Measurements from ENCODE around the gene ENTREP3. TPM values are rescaled to one million over a fixed set of nuclear protein-coding genes. Genes with fewer than 3 reads are reported as not detected.
"Not testable (repeated sequence)": the region's sequence is repeated elsewhere in the genome, so short reads cannot be mapped to it uniquely, and the experiment has no call there.

Gene ENTREP3
- total RNA-seq, 4 donors from 2014 or later = 7.9 to 22.3 (median 18.8) TPM

DNA sequence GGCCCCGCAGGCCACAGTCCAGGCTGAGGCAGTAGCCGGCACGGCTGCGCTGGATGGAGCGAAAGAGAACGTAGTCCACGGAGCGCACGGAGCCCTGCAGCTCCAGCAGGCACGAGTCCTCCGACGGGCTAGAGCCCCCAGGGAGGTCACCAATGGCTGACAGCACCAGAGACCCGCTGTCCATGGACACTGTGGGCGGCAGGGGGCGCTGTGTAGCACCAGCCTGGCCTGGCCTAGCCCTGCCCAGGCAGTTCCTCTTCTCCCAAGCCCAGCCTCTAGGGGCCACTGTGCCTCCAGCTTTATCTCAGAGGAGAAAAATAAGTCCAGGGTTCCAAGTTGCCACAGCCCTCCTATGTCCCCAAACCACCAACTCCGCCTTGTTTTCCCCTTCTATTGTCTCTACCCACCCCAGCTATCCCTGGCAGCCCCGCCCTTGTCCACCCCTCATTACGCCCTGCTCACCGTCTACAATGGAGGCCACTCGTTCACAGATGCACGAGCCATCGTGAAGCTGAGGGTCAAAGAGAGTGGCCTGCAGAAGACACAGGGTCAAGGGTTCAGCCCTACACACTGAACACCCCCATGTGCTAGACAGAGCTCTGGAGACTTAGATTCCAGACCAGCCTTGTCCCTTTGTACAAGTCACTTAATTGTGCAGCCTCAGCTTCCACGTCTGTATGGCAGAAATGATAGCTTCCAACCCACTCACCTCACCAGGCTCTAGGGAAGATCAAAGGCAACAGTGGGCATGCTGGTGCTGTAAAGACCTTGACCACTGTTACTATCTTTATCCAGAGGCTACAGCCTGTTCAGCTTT, 4.4 kb downstream of the ENTREP3 start:
- TF ChIP-seq POLR2A (IDR thresholded peaks at IDR 0.05) = no peak
- TF ChIP-seq, protein P1, sequence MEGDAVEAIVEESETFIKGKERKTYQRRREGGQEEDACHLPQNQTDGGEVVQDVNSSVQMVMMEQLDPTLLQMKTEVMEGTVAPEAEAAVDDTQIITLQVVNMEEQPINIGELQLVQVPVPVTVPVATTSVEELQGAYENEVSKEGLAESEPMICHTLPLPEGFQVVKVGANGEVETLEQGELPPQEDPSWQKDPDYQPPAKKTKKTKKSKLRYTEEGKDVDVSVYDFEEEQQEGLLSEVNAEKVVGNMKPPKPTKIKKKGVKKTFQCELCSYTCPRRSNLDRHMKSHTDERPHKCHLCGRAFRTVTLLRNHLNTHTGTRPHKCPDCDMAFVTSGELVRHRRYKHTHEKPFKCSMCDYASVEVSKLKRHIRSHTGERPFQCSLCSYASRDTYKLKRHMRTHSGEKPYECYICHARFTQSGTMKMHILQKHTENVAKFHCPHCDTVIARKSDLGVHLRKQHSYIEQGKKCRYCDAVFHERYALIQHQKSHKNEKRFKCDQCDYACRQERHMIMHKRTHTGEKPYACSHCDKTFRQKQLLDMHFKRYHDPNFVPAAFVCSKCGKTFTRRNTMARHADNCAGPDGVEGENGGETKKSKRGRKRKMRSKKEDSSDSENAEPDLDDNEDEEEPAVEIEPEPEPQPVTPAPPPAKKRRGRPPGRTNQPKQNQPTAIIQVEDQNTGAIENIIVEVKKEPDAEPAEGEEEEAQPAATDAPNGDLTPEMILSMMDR (IDR thresholded peaks at IDR 0.05 in 4 of 5, conservative IDR thresholded peaks at IDR 0.05 in 1 of 5) = peak; percentile 98 to 100 (median 99)
- Histone ChIP-seq H3K4me3 (peak overlapping the region in 1 of 4 donors; percentile 16), H3K27ac (peak overlapping the region in 2 of 4 donors; percentile 36 to 43), H3K36me3 (peaks cover 0 to 22% of the 10 kb centered on the region in 2 donors), H3K27me3 (no peaks in the 10 kb centered on the region), H3K9me3 (no peaks in the 10 kb centered on the region), H3K4me1 (peaks cover 13 to 27% of the 10 kb centered on the region in 2 donors)
- intact Hi-C loops (cut with DNase I; ENCODE audit: low total_unique reads) (loop anchor here (1.0 kb wide), 2 partner anchors 73 to 341 kb away; no protein-coding TSS in a partner anchor), in situ Hi-C loops (cut with MboI; ENCODE audit: low sequenced_read_pairs in 4 of 4) (loop anchor here in 1 of 4 donors (10.0 kb wide), 1 partner anchor 64 kb away; no protein-coding TSS in a partner anchor)
- DNase-seq = peak; percentile 81 to 88
- ATAC-seq = peak; percentile 69 to 82

DNA sequence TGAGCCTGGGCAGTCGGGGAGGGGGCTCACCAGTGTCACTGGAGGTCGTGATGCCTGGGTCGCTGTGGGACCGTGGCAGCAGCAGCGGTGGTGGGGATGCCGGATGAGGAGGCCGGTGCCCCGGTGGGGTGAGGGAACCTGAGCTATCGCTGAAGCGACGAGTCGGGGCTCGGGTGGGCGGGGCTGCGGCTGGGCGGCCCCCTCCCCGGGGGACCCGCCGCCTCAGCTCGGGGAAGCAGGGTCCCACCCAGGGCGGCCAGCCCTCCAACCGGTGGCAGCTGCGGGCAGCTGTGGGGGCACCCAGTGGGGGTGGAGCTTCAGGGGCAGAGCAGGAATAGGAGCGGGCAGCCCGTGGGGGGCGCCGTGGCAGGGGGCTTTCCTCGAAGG, 5.0 kb downstream of the ENTREP3 start:
- no peak for DNase-seq
- in situ Hi-C loops (cut with MboI; ENCODE audit: low sequenced_read_pairs in 4 of 4) = loop anchor here in 1 of 4 donors (10.0 kb wide), 1 partner anchor 65 kb away; no protein-coding TSS in a partner anchor
- H3K27me3 ChIP-seq = no peaks in the 10 kb centered on the region
- TF ChIP-seq POLR2A (IDR thresholded peaks at IDR 0.05) = no peak
- TF ChIP-seq, protein P1 (IDR thresholded peaks at IDR 0.05 in 4 of 5, conservative IDR thresholded peaks at IDR 0.05 in 1 of 5) = no peak
- peaks cover 12 to 26% of the 10 kb centered on the region in 2 donors for H3K4me1 ChIP-seq
- intact Hi-C loops (cut with DNase I; ENCODE audit: low total_unique reads) = loop anchor here (1.0 kb wide), 2 partner anchors 74 to 342 kb away; no protein-coding TSS in a partner anchor
- no peak for ATAC-seq
- no peaks in the 10 kb centered on the region for H3K9me3 ChIP-seq
- H3K36me3 ChIP-seq = peaks cover 0 to 22% of the 10 kb centered on the region in 2 donors
- H3K4me3 ChIP-seq = peak overlapping the region in 1 of 4 donors; percentile 16
- peak overlapping the region in 1 of 4 donors; percentile 43 for H3K27ac ChIP-seq

DNA sequence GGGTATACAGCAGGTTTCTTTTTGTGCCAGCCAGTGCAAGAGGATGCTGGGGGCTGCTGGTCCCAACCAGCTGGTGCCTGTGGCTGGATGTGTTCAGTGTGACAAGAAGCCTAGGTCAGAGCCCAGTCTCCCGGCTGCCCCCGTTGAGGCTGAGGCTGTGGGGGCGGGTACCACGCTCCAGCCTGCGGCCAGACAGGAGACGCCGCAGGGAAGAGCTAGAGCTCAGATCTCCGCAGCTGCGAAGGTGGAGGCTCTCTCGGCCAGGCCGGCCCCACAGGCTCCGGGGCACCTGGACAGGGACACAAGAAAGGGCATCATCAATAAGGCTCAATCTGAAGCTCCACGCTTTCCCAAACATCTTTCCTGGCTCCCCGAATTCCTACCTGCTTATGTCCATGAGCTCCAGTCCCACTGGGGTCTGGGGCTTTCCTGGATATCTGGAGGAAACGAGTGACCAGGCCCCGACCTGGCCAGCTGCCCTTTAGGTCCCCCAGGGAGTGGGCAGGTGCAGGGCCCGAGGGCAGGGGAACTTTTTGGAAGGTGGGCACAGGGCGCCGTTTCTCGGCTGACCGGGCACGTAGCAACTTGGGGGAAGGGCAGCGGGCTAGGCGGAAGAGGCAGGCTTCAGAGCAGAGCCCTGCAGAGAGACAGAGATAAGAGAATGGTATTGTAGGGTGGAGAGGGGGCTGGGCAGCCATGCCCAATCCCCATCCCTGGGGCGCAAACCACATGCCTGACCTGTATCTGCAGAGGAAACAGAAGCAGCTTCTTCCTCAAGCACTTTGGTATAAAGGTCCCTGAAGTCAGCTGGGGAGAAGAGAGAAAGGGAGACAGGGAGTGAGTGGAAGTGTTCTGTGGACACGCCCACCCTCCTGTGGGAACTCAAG, 7.4 kb downstream of the ENTREP3 start:
- no peak for TF ChIP-seq POLR2A (IDR thresholded peaks at IDR 0.05)
- TF ChIP-seq, protein P1 (IDR thresholded peaks at IDR 0.05 in 4 of 5, conservative IDR thresholded peaks at IDR 0.05 in 1 of 5) = no peak
- in situ Hi-C loops (cut with MboI; ENCODE audit: low sequenced_read_pairs in 4 of 4) = loop anchor here in 1 of 4 donors (5.0 kb wide), 1 partner anchor 34 kb away; no protein-coding TSS in a partner anchor

DNA sequence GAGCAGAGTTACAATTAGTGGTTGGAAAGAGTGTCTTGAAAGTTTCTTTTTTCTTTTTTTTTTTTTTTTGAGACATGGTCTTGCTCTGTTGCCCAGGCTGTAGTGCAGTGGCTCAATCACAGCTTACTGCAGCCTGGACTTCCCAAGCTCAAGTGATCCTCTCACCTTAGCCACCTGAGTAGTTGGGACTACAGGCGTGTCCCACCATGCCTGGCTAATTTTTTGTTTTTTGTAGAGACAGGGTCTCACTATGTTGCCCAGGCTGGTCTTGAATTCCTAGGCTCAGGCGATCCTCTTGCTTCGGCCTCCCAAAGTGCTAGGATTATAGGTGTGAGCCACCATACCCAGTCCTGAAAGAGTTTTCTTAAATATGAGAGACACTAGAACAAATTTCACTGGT, 8.5 kb downstream of the ENTREP3 start:
- intact Hi-C loops (cut with DNase I; ENCODE audit: low total_unique reads); ATAC-seq: not testable (repeated sequence)
- in situ Hi-C loops (cut with MboI; ENCODE audit: low sequenced_read_pairs in 4 of 4) = loop anchor here in 1 of 4 donors (5.0 kb wide), 1 partner anchor 36 kb away; no protein-coding TSS in a partner anchor

More for the DNA sequence above, 7.4 kb downstream of the ENTREP3 start:
- DNase-seq = no peak
- H3K27me3 ChIP-seq = no peaks in the 10 kb centered on the region
- no peak for ATAC-seq
- H3K27ac ChIP-seq = no peak overlapping the region
- H3K4me3 ChIP-seq = no peak overlapping the region
- intact Hi-C loops (cut with DNase I; ENCODE audit: low total_unique reads) = no loop called here
- H3K4me1 ChIP-seq = peaks cover 17 to 21% of the 10 kb centered on the region in 2 donors
- no peaks in the 10 kb centered on the region for H3K9me3 ChIP-seq
- H3K36me3 ChIP-seq = peaks cover 0 to 22% of the 10 kb centered on the region in 2 donors

More for the DNA sequence above, 8.5 kb downstream of the ENTREP3 start:
- H3K9me3 ChIP-seq, H3K4me3 ChIP-seq, H3K27ac ChIP-seq, H3K27me3 ChIP-seq, DNase-seq: not testable (repeated sequence)
- Histone ChIP-seq H3K4me1 (peaks cover 18 to 21% of the 10 kb centered on the region in 2 donors), H3K36me3 (peaks cover 0 to 22% of the 10 kb centered on the region in 2 donors)
